AG10803 (cell line): ENCODE measurements around the gene LSAMP.
A peak's percentile ranks its signal among the peaks of the same experiment; 100 is the strongest.

Experiments
- DNase-seq: peaks from one replicate; pipeline ENCODE4 v3.0.0; 2010; ENCODE audit warnings: low read depth
- H3K4me3 ChIP-seq: 2 replicates; pipeline ENCODE4 v1.5.1; 2011; ENCODE audit warnings: mild to moderate bottlenecking, low read length, control low read depth
- TF ChIP-seq, protein P1 (sequence below): conservative IDR thresholded peaks from 2 replicates; pipeline ENCODE4 v1.5.1; 2011; ENCODE audit warnings: mild to moderate bottlenecking, low read length, control low read depth, inconsistent platforms

LSAMP gene

GRCh38 chr3:116263842-116264545 lies 181.3 kb downstream of the LSAMP start:
- peak; percentile 73 for DNase-seq
- TF ChIP-seq, protein P1, sequence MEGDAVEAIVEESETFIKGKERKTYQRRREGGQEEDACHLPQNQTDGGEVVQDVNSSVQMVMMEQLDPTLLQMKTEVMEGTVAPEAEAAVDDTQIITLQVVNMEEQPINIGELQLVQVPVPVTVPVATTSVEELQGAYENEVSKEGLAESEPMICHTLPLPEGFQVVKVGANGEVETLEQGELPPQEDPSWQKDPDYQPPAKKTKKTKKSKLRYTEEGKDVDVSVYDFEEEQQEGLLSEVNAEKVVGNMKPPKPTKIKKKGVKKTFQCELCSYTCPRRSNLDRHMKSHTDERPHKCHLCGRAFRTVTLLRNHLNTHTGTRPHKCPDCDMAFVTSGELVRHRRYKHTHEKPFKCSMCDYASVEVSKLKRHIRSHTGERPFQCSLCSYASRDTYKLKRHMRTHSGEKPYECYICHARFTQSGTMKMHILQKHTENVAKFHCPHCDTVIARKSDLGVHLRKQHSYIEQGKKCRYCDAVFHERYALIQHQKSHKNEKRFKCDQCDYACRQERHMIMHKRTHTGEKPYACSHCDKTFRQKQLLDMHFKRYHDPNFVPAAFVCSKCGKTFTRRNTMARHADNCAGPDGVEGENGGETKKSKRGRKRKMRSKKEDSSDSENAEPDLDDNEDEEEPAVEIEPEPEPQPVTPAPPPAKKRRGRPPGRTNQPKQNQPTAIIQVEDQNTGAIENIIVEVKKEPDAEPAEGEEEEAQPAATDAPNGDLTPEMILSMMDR: no peak
- no peak overlapping the region for H3K4me3 ChIP-seq

- TF ChIP-seq, protein P1: no peak
- no peak for DNase-seq
Observed at GRCh38 chr3:116260491-116260890, 184.8 kb downstream of the LSAMP start.

GRCh38 chr3:116259984-116260383 lies 185.3 kb downstream of the LSAMP start:
- TF ChIP-seq, protein P1: no peak
- H3K4me3 ChIP-seq: no peak overlapping the region
- no peak for DNase-seq

More at GRCh38 chr3:116260491-116260890, 184.8 kb downstream of the LSAMP start:
- H3K4me3 ChIP-seq: no peak overlapping the region

- peak; percentile 76 for DNase-seq
- TF ChIP-seq, protein P1: no peak
- H3K4me3 ChIP-seq: peak overlapping the region; percentile 10; the same call in 1 of the 2 replicates
Observed at GRCh38 chr3:116256843-116257485, 188.3 kb downstream of the LSAMP start.

GRCh38 chr3:116254541-116254940 lies 190.7 kb downstream of the LSAMP start:
- TF ChIP-seq, protein P1: no peak
- H3K4me3 ChIP-seq: no peak overlapping the region
- DNase-seq: peak; percentile 34

DNA sequence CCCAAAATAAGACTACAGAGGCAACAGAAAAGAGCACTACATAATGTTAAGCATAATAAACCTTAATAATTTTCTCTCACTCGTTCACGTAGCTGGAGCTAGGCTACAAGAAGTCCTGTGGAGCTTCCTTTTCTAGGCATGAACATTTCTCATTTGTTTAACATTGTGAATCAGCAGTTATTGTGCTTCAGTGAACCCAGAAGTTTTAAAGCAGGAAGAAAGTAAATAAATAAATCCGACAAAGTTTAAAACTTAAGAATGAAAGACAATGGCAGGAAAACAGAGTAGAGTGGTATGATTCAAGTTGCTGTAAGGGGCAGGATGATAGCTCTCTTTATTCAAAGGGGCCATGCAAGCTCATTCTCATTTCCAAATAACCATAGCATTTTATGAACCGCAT lies 191.8 kb downstream of the LSAMP start:
- TF ChIP-seq, protein P1: no peak
- no peak overlapping the region for H3K4me3 ChIP-seq
- DNase-seq: no peak

DNA sequence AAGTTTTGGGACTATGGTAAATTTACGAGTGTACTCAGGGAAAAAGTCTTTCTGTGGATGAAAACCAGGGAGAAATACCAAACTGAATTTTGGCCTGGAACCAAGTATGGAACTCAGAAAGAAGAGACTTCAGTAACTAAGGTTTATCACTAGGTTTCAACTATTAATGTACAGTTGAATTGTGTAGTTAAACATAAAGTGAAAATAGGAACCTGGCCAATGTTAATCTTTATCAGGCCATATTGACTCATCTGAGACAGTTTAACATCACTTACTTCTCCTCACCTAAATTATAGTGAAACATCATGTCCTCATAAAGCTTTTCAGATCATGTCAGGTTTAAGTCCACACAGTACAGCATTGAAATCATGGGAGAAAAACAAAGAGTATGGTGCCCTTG lies 197.7 kb downstream of the LSAMP start:
- no peak for DNase-seq
- H3K4me3 ChIP-seq: no peak overlapping the region
- TF ChIP-seq, protein P1: no peak
